GM21786 (cell line): Measurements from ENCODE around the gene MAPK12.

ENCODE experiments used
- ATAC-seq: cut with Tn5 transposase; IDR thresholded peaks from one replicate; pipeline ENCODE4 v1.9.1; 2021; ENCODE audit not compliant: unreplicated experiment

Gene MAPK12

GRCh38 chr22:50299785-50300619, 38.5 kb upstream of the MAPK12 start:
- ATAC-seq: no peak

GRCh38 chr22:50298937-50299784, 37.7 kb upstream of the MAPK12 start:
- no peak for ATAC-seq

DNA sequence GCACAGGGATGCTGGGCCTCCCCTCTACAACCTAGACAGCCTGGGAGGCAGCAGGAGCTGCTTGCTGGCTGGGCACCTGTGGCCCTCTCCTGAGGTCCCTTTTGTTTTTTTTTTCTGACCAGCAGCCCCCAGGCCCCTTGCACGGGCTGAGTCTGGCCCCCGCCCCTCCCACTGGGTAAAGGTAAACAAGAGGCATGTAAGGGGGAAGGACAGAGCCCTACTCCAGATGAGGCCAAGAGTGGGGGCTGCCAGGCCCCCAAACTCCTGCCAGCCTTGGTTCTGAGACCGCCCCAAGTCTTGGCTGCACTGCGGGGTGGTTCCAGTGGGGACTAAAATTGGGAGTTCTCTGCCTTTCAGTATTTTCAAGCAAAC, 36.8 kb upstream of the MAPK12 start:
- no peak for ATAC-seq

DNA sequence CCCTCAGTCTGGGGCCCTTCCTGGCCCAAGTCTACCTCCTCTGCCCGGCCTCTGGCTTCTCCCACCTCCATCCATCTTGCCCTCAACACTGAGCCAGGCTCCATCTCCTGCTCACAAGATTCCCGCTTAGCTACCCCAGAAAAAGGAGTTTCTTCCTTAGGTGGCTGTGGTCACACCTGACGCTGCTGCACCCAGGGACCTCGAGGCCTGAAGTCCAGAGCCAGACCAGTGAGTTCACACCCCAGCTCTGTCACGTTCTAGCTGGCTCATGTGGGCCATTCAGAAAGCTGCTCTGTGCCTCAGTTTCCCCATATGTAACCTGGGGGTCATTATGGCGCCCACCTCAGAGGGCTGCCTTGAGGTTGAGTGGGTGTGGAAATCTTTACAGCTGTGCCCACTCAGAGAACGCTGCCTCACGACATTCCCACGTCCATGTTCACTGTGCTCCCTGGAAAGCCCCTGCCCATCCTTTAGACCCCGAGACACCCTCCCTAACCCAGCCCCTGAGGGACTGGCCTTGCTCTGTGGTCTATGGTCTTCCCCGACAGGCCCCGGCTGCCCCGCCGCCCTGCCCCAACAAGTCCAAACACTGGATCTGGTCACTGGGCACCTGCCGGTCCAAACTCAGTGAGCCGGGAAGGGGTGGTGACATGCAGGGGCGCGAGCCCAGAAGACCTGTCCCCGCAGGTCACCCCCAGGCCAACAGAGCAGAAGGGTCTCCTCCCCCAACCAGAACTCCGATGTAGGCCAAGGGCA, 36.2 kb upstream of the MAPK12 start:
- no peak for ATAC-seq

GRCh38 chr22:50296658-50297490, 35.4 kb upstream of the MAPK12 start:
- no peak for ATAC-seq

DNA sequence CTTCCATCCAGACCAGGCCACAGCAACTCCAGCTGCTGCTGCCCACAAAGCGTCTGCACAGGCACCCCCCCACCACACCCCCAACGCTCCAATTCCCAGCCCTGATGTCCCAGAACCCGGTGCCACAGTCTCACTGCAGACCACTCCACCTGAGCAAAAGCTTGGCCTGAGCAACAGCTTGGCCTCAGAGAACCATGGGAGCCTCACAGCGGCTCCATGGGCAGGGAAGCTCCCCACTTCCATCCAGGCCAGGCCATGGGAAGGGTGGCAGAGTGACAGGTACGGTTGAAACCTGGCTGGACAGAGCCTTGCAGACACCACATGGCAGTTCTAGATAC, 32.8 kb upstream of the MAPK12 start:
- no peak for ATAC-seq

DNA sequence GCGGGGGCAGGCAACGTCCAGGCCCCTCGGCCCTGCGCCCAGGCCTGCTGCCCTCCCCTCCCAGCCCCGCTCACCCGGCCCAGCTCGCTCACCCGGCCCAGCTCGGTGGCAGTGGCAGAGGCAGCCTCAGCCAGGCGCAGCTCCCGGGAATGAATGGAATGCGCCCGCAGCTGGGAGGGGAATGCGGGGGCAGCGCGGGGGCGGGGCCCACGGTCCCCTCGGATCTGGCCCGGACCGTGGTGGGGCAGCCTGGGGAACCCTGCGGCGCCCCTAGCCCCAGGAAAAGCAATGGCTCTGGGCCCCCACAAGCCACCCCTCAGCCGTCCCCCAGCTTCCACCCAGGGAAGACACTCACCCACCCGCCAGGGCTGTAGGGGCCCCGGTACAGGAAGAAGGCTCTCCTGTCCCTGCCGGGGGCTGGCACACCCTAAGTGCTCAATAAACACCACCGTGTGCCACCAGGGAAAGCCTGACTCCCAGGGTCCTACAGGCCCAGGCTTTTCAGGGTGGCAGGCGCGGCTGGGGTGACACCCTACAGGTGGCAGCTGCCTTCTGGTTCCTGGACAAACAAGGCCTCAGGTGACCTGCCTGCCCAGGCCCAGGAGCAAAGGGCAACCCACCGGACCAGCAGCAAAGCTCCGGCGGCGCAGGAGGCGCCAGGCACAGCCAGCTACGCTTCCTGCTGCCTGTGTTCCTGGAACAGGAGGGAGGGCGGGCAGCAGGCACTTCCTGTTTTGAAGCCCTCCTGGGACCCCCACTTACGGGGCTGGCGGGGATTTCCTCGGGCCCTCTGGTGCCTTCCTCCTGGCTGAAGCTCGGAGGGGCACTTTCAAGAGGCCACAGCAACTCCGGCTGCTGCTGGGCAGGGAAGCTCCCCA, 32.2 kb upstream of the MAPK12 start:
- no peak for ATAC-seq

- ATAC-seq: no peak
Observed at GRCh38 chr22:50292643-50293440, 31.4 kb upstream of the MAPK12 start.

GRCh38 chr22:50289942-50290630, 28.6 kb upstream of the MAPK12 start:
- ATAC-seq: no peak

- ATAC-seq: no peak
Observed at GRCh38 chr22:50289151-50289941, 27.9 kb upstream of the MAPK12 start.

GRCh38 chr22:50287731-50288130, 26.2 kb upstream of the MAPK12 start:
- ATAC-seq: no peak

- no peak for ATAC-seq
Observed at GRCh38 chr22:50286701-50287318, 25.3 kb upstream of the MAPK12 start.

- no peak for ATAC-seq
Observed at GRCh38 chr22:50286275-50286674, 24.8 kb upstream of the MAPK12 start.

DNA sequence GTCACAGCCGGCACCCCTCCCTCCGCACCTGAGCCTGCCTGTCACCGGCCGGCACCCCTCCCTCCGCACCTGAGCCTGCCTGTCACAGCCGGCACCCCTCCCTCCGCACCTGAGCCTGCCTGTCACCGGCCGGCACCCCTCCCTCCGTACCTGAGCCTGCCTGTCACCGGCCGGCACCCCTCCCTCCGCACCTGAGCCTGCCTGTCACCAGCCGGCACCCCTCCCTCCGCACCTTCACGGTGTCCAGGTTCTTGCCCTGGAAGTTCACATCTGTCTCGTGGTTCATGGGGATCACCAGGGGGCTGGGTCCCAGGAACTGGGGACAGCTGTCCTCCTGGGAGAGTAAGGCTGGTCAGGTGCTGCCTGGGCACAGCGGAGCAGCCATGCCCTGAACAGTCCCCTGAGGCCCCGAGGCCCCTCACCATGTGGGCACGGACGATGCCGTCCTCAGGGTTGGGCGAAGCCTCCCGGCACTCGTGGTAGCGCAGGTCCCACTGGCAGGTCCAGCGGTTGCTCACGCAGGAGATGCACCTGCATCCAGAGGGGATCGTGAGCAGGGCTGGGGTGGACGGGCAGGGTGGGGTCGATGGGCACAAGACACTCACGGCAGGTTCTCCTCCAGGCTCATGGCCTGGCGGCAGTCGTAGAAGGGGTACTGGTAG, 24.2 kb upstream of the MAPK12 start:
- ATAC-seq: no peak

DNA sequence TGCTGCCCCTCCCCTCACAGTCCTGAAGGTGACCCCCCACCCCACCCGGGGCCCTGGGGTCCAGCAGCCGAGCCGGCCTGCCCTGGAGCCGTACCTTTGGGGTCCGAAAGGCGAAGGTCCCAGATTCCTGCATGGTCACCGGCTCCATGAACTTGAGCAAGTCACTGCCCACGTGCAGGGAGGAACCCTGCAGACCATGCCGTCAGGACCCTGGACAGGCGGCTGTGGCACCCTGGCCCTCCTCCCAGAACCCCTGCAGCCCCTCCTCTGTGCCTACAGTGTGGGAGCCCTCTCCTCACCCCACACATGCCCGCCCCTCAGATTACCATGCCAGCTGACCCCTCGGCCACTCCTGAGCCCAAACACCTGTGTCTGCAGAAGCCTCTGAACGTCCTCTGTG, 23.0 kb upstream of the MAPK12 start:
- ATAC-seq: no peak

- no peak for ATAC-seq
Observed at GRCh38 chr22:50283821-50284220, 22.3 kb upstream of the MAPK12 start.
